Activated naive CD4-positive, alpha-beta T cell treated with anti-CD3 and anti-CD28 coated beads for 36 hours (primary cell): ENCODE data around the gene DAB2IP. TPM values are rescaled to one million over a fixed set of nuclear protein-coding genes. Genes with fewer than 3 reads are reported as not detected.

ENCODE experiments used
- CTCF ChIA-PET: fragments of 350-600 bp; sonication (Branson Sonifier 250); formaldehyde crosslinking; loops from one replicate; lab custom pipeline; 2021; ENCODE audit warnings: antibody characterized with exemption; lab: Charles Lee
- DNase-seq: peaks from one replicate; pipeline ENCODE4 v3.0.0-alpha.2; 2020
- H3K27ac Mint-ChIP-seq: one replicate; pipeline ENCODE4 v1.8.0; 2021; ENCODE audit warnings: mild to moderate bottlenecking, mixed read lengths
- H3K27me3 Mint-ChIP-seq: one replicate; pipeline ENCODE4 v1.8.0; 2021; ENCODE audit warnings: low read depth, mixed read lengths
- H3K36me3 Mint-ChIP-seq: one replicate; pipeline ENCODE4 v1.8.0; 2021; ENCODE audit warnings: low read depth, mixed read lengths
- H3K4me1 Mint-ChIP-seq: one replicate; pipeline ENCODE4 v1.8.0; 2021; ENCODE audit warnings: low read depth, mixed read lengths
- H3K4me3 Mint-ChIP-seq: one replicate; pipeline ENCODE4 v1.8.0; 2021; ENCODE audit warnings: mild to moderate bottlenecking, moderate library complexity, mixed read lengths
- H3K9me3 Mint-ChIP-seq: one replicate; pipeline ENCODE4 v1.8.0; 2021; ENCODE audit warnings: mixed read lengths
- intact Hi-C: fragments of 100-400 bp; cut with micrococcal nuclease; formaldehyde crosslinking; loops from one replicate; pipeline ENCODE4 v1.15.1; 2023
- total RNA-seq, 2 experiments: library from RNA; stranded (reverse); gene quantifications; one replicate each; pipeline ENCODE4 v1.2.3, GENCODE V29; 2021

DAB2IP gene
- total RNA-seq, 2 experiments from 2014 or later, result 0.35 TPM; not detected in 1

GRCh38 chr9:121693388-121693670 is 41.9 kb downstream of the DAB2IP start:
- no peak overlapping the region for H3K27ac Mint-ChIP-seq
- no peak for DNase-seq
- no peaks in the 10 kb centered on the region for H3K9me3 Mint-ChIP-seq
- peaks cover 16% of the 10 kb centered on the region for H3K27me3 Mint-ChIP-seq
- CTCF ChIA-PET, result no interaction called here
- intact Hi-C loops, result no loop called here
- no peaks in the 10 kb centered on the region for H3K36me3 Mint-ChIP-seq
- H3K4me3 Mint-ChIP-seq, result no peak overlapping the region
- peaks cover 3% of the 10 kb centered on the region for H3K4me1 Mint-ChIP-seq

GRCh38 chr9:121694001-121694400 is 42.6 kb downstream of the DAB2IP start:
- no peak for DNase-seq
- intact Hi-C loops, result no loop called here
- H3K4me3 Mint-ChIP-seq, result no peak overlapping the region
- CTCF ChIA-PET, result interaction anchor here (1.0 kb wide), 1 partner anchor 148 kb away, joined by 3 read pairs; no protein-coding TSS in a partner anchor
- no peak overlapping the region for H3K27ac Mint-ChIP-seq
- peaks cover 16% of the 10 kb centered on the region for H3K27me3 Mint-ChIP-seq
- H3K4me1 Mint-ChIP-seq, result peaks cover 3% of the 10 kb centered on the region
- no peaks in the 10 kb centered on the region for H3K36me3 Mint-ChIP-seq
- H3K9me3 Mint-ChIP-seq, result no peaks in the 10 kb centered on the region

DNA sequence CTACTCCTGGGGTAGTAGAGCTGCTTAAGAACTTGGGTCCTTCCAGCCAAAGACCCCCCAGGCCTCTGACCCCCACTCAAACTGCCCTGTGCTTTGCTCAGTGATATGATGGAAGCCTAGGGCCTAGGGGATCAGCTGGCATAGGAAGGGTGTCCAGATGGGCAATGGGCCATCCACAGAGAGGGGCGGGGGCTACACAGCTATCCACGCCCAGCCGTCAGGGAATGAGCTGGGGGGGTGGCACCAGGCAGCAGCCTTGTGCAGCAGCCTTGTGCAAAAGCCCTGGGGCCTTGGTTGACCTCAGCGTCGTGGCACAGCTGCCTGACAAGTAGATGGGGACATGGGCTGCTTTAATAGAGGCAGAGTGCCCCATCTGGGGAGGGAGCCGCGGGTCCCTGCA is 43.2 kb downstream of the DAB2IP start:
- Mint-ChIP-seq H3K36me3 (no peaks in the 10 kb centered on the region), H3K27ac (no peak overlapping the region), H3K4me1 (peaks cover 3% of the 10 kb centered on the region), H3K9me3 (no peaks in the 10 kb centered on the region), H3K27me3 (peaks cover 16% of the 10 kb centered on the region), H3K4me3 (no peak overlapping the region)
- CTCF ChIA-PET, result interaction anchor here (1.0 kb wide), 1 partner anchor 149 kb away, joined by 3 read pairs; no protein-coding TSS in a partner anchor
- intact Hi-C loops, result no loop called here
- no peak for DNase-seq

DNA sequence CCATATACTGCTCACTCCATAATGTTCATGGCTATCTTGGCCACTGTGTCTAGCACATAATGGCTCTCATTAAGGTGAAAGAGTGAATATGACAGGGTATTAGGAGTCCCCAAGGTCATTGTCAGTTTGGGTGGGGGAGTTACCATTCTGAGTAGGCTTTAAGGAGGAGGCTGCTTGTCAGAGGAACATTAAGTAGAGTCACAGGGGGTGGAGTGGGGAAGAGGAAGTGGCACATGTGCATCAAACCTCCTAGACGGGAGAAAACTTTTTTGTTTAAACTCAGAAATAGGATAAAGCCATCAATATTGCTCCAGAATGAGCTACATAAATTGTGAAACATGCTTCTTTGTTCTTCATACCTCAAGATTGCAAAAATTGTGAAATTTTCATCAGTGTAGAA is 45.5 kb downstream of the DAB2IP start:
- intact Hi-C loops, result no loop called here
- Mint-ChIP-seq H3K9me3 (no peaks in the 10 kb centered on the region), H3K4me3 (no peak overlapping the region), H3K27me3 (peaks cover 32% of the 10 kb centered on the region), H3K4me1 (peaks cover 3% of the 10 kb centered on the region), H3K27ac (no peak overlapping the region), H3K36me3 (no peaks in the 10 kb centered on the region)
- CTCF ChIA-PET, result interaction anchor here (1.7 kb wide), 1 partner anchor 10 kb away, joined by 4 read pairs; no protein-coding TSS in a partner anchor
- no peak for DNase-seq

- CTCF ChIA-PET, result interaction anchor here (0.6 to 1.2 kb wide), 2 partner anchors 9 to 12 kb away, joined by 3 to 4 read pairs; no protein-coding TSS in a partner anchor
- H3K4me3 Mint-ChIP-seq, result peak overlapping the region; percentile 9
- DNase-seq, result peak; percentile 73
- H3K27me3 Mint-ChIP-seq, result peaks cover 34% of the 10 kb centered on the region
- no peaks in the 10 kb centered on the region for H3K36me3 Mint-ChIP-seq
- no peak overlapping the region for H3K27ac Mint-ChIP-seq
- H3K4me1 Mint-ChIP-seq, result peaks cover 3% of the 10 kb centered on the region
- H3K9me3 Mint-ChIP-seq, result no peaks in the 10 kb centered on the region
- intact Hi-C loops, result no loop called here
These were observed 47.5 kb downstream of the DAB2IP start for GRCh38 chr9:121698627-121699570.

DNA sequence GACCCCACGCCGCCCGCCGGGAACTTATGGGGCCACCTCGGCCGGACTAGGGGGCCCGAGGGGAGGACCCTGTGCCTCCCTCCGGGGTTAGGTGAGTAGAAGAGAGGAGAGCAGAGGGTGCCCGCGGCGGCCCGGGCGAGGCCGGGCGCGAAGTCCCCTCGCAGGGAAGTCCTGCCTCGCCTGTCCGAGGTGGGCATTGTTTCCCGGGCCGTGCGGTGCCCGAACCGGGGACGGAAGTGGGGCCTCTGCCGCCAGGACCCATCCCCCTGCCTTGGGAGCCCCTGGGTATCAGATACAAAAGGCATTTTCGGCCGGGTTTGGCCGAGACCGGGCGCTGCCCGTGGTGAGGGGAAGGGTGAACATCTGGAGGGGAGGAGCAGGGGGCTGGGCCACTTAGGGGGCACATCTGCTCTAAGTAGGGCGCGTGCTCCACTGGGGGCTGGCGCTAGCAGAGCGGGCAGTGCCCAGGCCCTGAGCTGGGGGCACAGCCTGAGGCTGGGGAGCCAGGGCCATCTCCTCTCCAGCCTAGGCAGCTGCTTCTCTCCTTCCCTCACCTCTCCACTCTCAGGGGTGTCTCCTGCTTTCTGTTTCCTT is 48.2 kb downstream of the DAB2IP start:
- no peak overlapping the region for H3K4me3 Mint-ChIP-seq
- intact Hi-C loops, result no loop called here
- H3K4me1 Mint-ChIP-seq, result peaks cover 3% of the 10 kb centered on the region
- no peaks in the 10 kb centered on the region for H3K9me3 Mint-ChIP-seq
- no peak for DNase-seq
- CTCF ChIA-PET, result no interaction called here
- H3K27ac Mint-ChIP-seq, result no peak overlapping the region
- H3K36me3 Mint-ChIP-seq, result no peaks in the 10 kb centered on the region
- peaks cover 34% of the 10 kb centered on the region for H3K27me3 Mint-ChIP-seq

GRCh38 chr9:121700165-121700831 is 48.9 kb downstream of the DAB2IP start:
- CTCF ChIA-PET, result no interaction called here
- H3K4me1 Mint-ChIP-seq, result peaks cover 3% of the 10 kb centered on the region
- no peaks in the 10 kb centered on the region for H3K9me3 Mint-ChIP-seq
- H3K27me3 Mint-ChIP-seq, result peaks cover 34% of the 10 kb centered on the region
- DNase-seq, result peak; percentile 29
- no peaks in the 10 kb centered on the region for H3K36me3 Mint-ChIP-seq
- no peak overlapping the region for H3K4me3 Mint-ChIP-seq
- intact Hi-C loops, result no loop called here
- H3K27ac Mint-ChIP-seq, result no peak overlapping the region

GRCh38 chr9:121700832-121701419 is 49.5 kb downstream of the DAB2IP start:
- Mint-ChIP-seq H3K9me3 (no peaks in the 10 kb centered on the region), H3K27me3 (peaks cover 34% of the 10 kb centered on the region), H3K36me3 (no peaks in the 10 kb centered on the region), H3K4me3 (no peak overlapping the region), H3K4me1 (peaks cover 3% of the 10 kb centered on the region), H3K27ac (no peak overlapping the region)
- CTCF ChIA-PET, result no interaction called here
- no peak for DNase-seq
- intact Hi-C loops, result no loop called here

DNA sequence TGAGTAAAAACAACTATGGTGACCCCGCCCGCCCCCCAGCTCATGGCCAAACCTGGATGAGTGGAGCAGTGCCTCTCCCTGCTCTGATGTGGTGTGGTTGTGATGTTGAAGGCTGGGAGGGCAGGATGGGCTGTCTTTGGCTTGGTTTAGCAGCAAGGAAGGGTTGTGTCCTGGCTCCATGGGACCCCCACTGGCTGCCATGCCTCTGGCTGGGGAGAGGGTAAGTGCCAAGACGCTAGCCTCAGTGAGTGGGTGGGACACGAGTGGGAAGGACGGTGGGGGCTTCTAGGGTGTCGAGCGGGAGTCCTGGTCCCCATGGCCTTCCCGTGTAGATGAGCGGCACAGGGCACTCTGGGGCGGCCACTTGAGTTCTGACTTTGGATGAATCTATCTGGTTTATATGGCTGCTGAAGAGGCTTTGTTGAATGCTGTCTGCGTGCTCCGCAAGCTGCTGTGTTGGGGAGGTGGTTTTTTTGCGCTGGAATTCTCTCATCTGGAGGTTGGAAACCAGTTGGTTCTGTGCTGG is 50.4 kb downstream of the DAB2IP start:
- Mint-ChIP-seq H3K27me3 (peaks cover 31% of the 10 kb centered on the region), H3K4me1 (peaks cover 3% of the 10 kb centered on the region), H3K36me3 (no peaks in the 10 kb centered on the region), H3K4me3 (no peak overlapping the region), H3K27ac (no peak overlapping the region), H3K9me3 (no peaks in the 10 kb centered on the region)
- CTCF ChIA-PET, result no interaction called here
- intact Hi-C loops, result no loop called here
- no peak for DNase-seq

DNA sequence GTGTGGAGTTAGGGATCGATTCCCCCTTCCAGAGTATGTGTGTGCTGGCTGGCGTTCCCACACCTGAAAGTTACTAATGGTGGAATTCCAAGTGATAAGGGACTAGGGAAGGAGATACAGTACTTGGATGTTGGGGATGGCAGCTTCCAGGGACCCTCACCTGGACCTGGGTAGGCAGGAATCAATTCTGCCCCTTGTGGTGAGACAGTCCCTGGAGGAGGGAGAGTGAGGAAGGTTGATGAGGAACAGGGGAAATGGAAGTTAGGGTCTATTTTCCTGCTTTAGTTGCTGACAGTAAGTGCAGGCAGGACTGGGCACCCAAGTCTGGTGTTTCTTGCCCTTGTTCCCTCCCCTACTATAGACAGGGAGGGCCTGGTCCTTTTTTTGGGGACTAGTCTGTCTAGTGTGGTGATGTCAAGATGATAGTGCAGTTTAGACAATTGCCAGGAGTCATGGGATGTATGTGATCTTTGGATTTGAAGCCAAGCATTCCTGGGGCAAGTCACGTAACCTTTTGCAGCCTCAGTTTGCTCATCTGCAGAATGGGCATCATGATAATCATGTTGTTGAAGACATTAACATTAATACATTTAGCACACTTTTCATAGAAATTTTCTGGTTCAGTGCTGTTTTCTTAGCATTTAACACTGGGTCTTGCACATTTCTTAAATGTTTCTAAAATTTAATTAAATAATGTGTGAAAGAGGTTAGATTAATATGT is 51.7 kb downstream of the DAB2IP start:
- CTCF ChIA-PET, result interaction anchor here (0.8 kb wide), 1 partner anchor 15 kb away, joined by 3 read pairs; no protein-coding TSS in a partner anchor

DNA sequence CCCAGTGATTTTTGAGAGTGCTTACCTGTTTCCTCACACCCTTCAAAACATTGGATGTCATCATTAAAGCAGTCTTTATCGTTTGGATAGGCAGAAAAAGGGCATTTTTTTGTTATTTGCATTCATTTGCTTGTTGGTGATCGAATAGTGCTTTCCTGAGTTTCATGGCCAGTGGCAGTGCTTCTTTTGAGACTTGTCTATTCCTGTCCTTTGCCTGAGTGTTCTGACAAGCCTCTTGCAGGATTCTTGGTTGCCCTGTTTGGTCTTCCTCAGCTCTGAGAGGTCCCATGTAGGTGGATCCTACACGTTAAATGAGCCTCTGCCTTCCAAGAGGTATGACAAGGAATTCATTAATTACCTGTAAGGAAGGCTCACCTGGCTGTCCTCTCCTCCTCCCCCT is 52.8 kb downstream of the DAB2IP start:
- no peaks in the 10 kb centered on the region for H3K36me3 Mint-ChIP-seq
- DNase-seq, result no peak
- H3K4me1 Mint-ChIP-seq, result no peaks in the 10 kb centered on the region
- no peaks in the 10 kb centered on the region for H3K9me3 Mint-ChIP-seq
- intact Hi-C loops, result no loop called here
- H3K27me3 Mint-ChIP-seq, result peaks cover 18% of the 10 kb centered on the region
- CTCF ChIA-PET, result no interaction called here
- no peak overlapping the region for H3K27ac Mint-ChIP-seq
- no peak overlapping the region for H3K4me3 Mint-ChIP-seq

More for the DNA sequence above, 51.7 kb downstream of the DAB2IP start:
- DNase-seq, result no peak
- Mint-ChIP-seq H3K27ac (no peak overlapping the region), H3K4me1 (peaks cover 2% of the 10 kb centered on the region), H3K4me3 (no peak overlapping the region), H3K27me3 (peaks cover 19% of the 10 kb centered on the region), H3K36me3 (no peaks in the 10 kb centered on the region), H3K9me3 (no peaks in the 10 kb centered on the region)
- intact Hi-C loops, result no loop called here
